Gastrocnemius medialis (tissue), 4 donors: ENCODE results near the gene MMP25. TPM values are rescaled to one million over a fixed set of nuclear protein-coding genes. Genes with fewer than 3 reads are reported as not detected.
"Not testable (repeated sequence)": the region's sequence is repeated elsewhere in the genome, so short reads cannot be mapped to it uniquely, and the experiment has no call there.

ENCODE experiments used
- ATAC-seq, 2 donors: fragments of 150-250 bp; one replicate each; pipeline ENCODE4 v1.9.1; 2016
- DNase-seq, 2 donors: peaks; one replicate each; pipeline ENCODE4 v3.0.0-alpha.2; 2019
- H3K27ac ChIP-seq, 4 donors: fragments of 200-600 bp; sonication (generic); 1 replicate in 1 of 4; 2 replicates in 3 of 4; pipeline ENCODE4 v1.5.1; 2016 to 2018; ENCODE audit warnings: mild to moderate bottlenecking in 2 of 4, moderate library complexity in 1 of 4
- H3K27me3 ChIP-seq, 3 donors: fragments of 200-600 bp; sonication (generic) in 2 of 3; 1 replicate in 1 of 3; 2 replicates in 2 of 3; pipeline versions ENCODE4 v1.5.1 to v1.6.0; 2016 to 2019; ENCODE audit warnings: mild to moderate bottlenecking in 1 of 3, moderate library complexity in 1 of 3
- H3K36me3 ChIP-seq, 2 donors: fragments of 200-600 bp; sonication (generic) in 1 of 2; one replicate each; pipeline ENCODE4 v1.5.1; 2017 to 2018
- H3K4me1 ChIP-seq, 2 donors: fragments of 200-600 bp; sonication (generic) in 1 of 2; one replicate each; pipeline ENCODE4 v1.5.1; 2016 to 2017; ENCODE audit warnings: mild to moderate bottlenecking in 2 of 2
- H3K4me3 ChIP-seq, 4 donors: fragments of 200-600 bp; sonication (generic) in 3 of 4; 1 replicate in 1 of 4; 2 replicates in 3 of 4; pipeline ENCODE4 v1.5.1; 2016 to 2019; ENCODE audit warnings: mild to moderate bottlenecking in 2 of 4
- H3K9me3 ChIP-seq, 3 donors: fragments of 200-600 bp; sonication (generic) in 2 of 3; 1 replicate in 1 of 3; 2 replicates in 2 of 3; pipeline ENCODE4 v1.5.1; 2016 to 2019
- CTCF ChIP-seq, 5 experiments: fragments of 450-650 bp in 3 of 5; fragments of 200-600 bp in 2 of 5; sonication (generic) in 2 of 5; IDR thresholded peaks in 4 of 5; conservative IDR thresholded peaks in 1 of 5; 1 replicate in 4 of 5; 2 replicates in 1 of 5; pipeline ENCODE4 v1.5.1; 2016 to 2019; ENCODE audit warnings: antibody characterized with exemption in 5 of 5, mild to moderate bottlenecking in 3 of 5, moderate library complexity in 3 of 5
- POLR2A ChIP-seq, 2 donors: fragments of 450-650 bp; IDR thresholded peaks; one replicate each; pipeline ENCODE4 v1.6.1; 2017; ENCODE audit warnings: antibody characterized with exemption in 2 of 2, mild to moderate bottlenecking in 2 of 2, moderate library complexity in 2 of 2
- in situ Hi-C, 4 donors: fragments of 200-750 bp; cut with MboI; loops; one replicate each; pipeline versions ENCODE4 v1.15.0 to v1.8.0; 2017; ENCODE audit warnings: low sequenced_read_pairs in 4 of 4
- intact Hi-C: fragments of 100-400 bp; cut with DNase I; formaldehyde crosslinking; loops from one replicate; pipeline ENCODE4 v1.15.1; 2023; ENCODE audit warnings: low total_unique reads
- total RNA-seq, 4 donors: library from RNA; depleted of rRNA; stranded (reverse); fragments of >200 nt; gene quantifications; one replicate each; pipeline versions ENCODE4 v1.1.0 to v1.2.3, GENCODE V29; 2016

The MMP25 gene
- total RNA-seq, 4 donors from 2014 or later, result 0.15 to 0.75 (median 0.58) TPM; not detected in 1

GRCh38 chr16:3054965-3055733 is 8.8 kb downstream of the MMP25 start:
- DNase-seq (no peak), ATAC-seq (no peak)
- Histone ChIP-seq H3K4me3 (no peak overlapping the region), H3K27me3 (peaks cover under 1 to 4% (median 3%) of the 10 kb centered on the region in 3 donors), H3K27ac (no peak overlapping the region), H3K4me1 (peaks cover 8 to 19% of the 10 kb centered on the region in 2 donors), H3K36me3 (no peaks in the 10 kb centered on the region), H3K9me3 (no peaks in the 10 kb centered on the region)
- intact Hi-C loops (no loop called here), in situ Hi-C loops (no loop called here)
- TF ChIP-seq CTCF (IDR thresholded peaks at IDR 0.05 in 4 of 5, conservative IDR thresholded peaks at IDR 0.05 in 1 of 5) (no peak), POLR2A (IDR thresholded peaks at IDR 0.05) (no peak)

GRCh38 chr16:3055734-3056115 is 9.4 kb downstream of the MMP25 start:
- in situ Hi-C loops, H3K4me3 ChIP-seq, H3K9me3 ChIP-seq, H3K36me3 ChIP-seq, ATAC-seq, H3K27me3 ChIP-seq, intact Hi-C loops, DNase-seq, H3K27ac ChIP-seq: not testable (repeated sequence)
- peaks cover 14 to 25% of the 10 kb centered on the region in 2 donors for H3K4me1 ChIP-seq

- Histone ChIP-seq H3K9me3 (no peaks in the 10 kb centered on the region), H3K4me1 (peaks cover 20 to 33% of the 10 kb centered on the region in 2 donors), H3K27me3 (no peaks in the 10 kb centered on the region), H3K36me3 (no peaks in the 10 kb centered on the region), H3K27ac (no peak overlapping the region), H3K4me3 (no peak overlapping the region)
- in situ Hi-C loops, result no loop called here
- intact Hi-C loops, result no loop called here
- DNase-seq, result no peak
- ATAC-seq, result no peak
- TF ChIP-seq POLR2A (IDR thresholded peaks at IDR 0.05), result no peak
- TF ChIP-seq CTCF (IDR thresholded peaks at IDR 0.05 in 4 of 5, conservative IDR thresholded peaks at IDR 0.05 in 1 of 5), result no peak
Observed at GRCh38 chr16:3056336-3057180, 10.2 kb downstream of the MMP25 start.

- ATAC-seq (no peak), DNase-seq (no peak)
- Histone ChIP-seq H3K27me3 (no peaks in the 10 kb centered on the region), H3K4me1 (peaks cover 28 to 39% of the 10 kb centered on the region in 2 donors), H3K36me3 (no peaks in the 10 kb centered on the region), H3K27ac (no peak overlapping the region), H3K9me3 (no peaks in the 10 kb centered on the region), H3K4me3 (no peak overlapping the region)
- in situ Hi-C loops, result no loop called here
- no peak for TF ChIP-seq POLR2A (IDR thresholded peaks at IDR 0.05)
- TF ChIP-seq CTCF (IDR thresholded peaks at IDR 0.05 in 4 of 5, conservative IDR thresholded peaks at IDR 0.05 in 1 of 5), result no peak
- intact Hi-C loops, result loop anchor here (2.0 kb wide), 1 partner anchor 37 kb away; the partner anchor contains the start of gene TNFRSF12A
Observed at GRCh38 chr16:3057181-3058138, 11.1 kb downstream of the MMP25 start.
